Testis (tissue), 3 donors: ENCODE results near the gene SETD3. TPM values are rescaled to one million over a fixed set of nuclear protein-coding genes. Genes with fewer than 3 reads are reported as not detected.

Source experiments
- DNase-seq: peaks from one replicate; pipeline ENCODE4 v3.0.0-alpha.2; 2019
- H3K27ac ChIP-seq, 2 donors: fragments of 200-600 bp; sonication (generic); one replicate each; pipeline ENCODE4 v1.5.1; 2019
- H3K27me3 ChIP-seq: fragments of 200-600 bp; sonication (generic); one replicate; pipeline ENCODE4 v1.5.1; 2019
- H3K36me3 ChIP-seq: fragments of 200-600 bp; sonication (generic); one replicate; pipeline ENCODE4 v1.5.1; 2017; ENCODE audit warnings: low read depth; ENCODE audit errors: missing control alignments
- H3K4me1 ChIP-seq: fragments of 200-600 bp; sonication (generic); one replicate; pipeline ENCODE4 v1.5.1; 2019
- H3K4me3 ChIP-seq, 2 donors: fragments of 200-600 bp; sonication (generic); one replicate each; pipeline ENCODE4 v1.5.1; 2017 to 2019
- H3K9me3 ChIP-seq: fragments of 200-600 bp; sonication (generic); one replicate; pipeline ENCODE4 v1.5.1; 2017
- POLR2A ChIP-seq: fragments of 450-650 bp; IDR thresholded peaks from one replicate; pipeline ENCODE4 v1.6.1; 2017; ENCODE audit warnings: antibody characterized with exemption, mild to moderate bottlenecking, moderate library complexity
- WGBS, 2 donors: methylation state at CpG; one replicate each; pipeline ENCODE4 v1.1.5; 2018; 5-methylcytosine and 5-hydroxymethylcytosine counted together
- intact Hi-C: fragments of 100-400 bp; cut with DNase I; formaldehyde crosslinking; loops from one replicate; pipeline ENCODE4 v1.15.1; 2023; ENCODE audit warnings: low total_unique reads
- polyA plus RNA-seq: library from polyadenylated mRNA; stranded (reverse); fragments of 350-450 nt; fragmentation: Illumina TruSeq; extraction: RNeasy Lipid Tissue Mini Kit (QIAGEN cat#74804); gene quantifications from one replicate; pipeline ENCODE4 v1.2.3, GENCODE V29; 2014; ENCODE audit warnings: low read depth, low replicate concordance; ENCODE audit not compliant: insufficient read depth
- total RNA-seq, 2 donors: library from RNA; depleted of rRNA; stranded (reverse); fragments of >200 nt; gene quantifications; one replicate each; pipeline ENCODE4 v1.2.3, GENCODE V29; 2016
- TF ChIP-seq, protein P1 (sequence below), 3 experiments: fragments of 450-650 bp in 2 of 3; fragments of 200-600 bp in 1 of 3; sonication (generic) in 1 of 3; IDR thresholded peaks; one replicate each; pipeline ENCODE4 v1.5.1; 2016 to 2019; ENCODE audit warnings: antibody characterized with exemption in 3 of 3, mild to moderate bottlenecking in 2 of 3, moderate library complexity in 1 of 3

SETD3 gene
- total and polyA plus RNA-seq, 3 donors from 2014 or later = 135 to 186 (median 160) TPM

DNA sequence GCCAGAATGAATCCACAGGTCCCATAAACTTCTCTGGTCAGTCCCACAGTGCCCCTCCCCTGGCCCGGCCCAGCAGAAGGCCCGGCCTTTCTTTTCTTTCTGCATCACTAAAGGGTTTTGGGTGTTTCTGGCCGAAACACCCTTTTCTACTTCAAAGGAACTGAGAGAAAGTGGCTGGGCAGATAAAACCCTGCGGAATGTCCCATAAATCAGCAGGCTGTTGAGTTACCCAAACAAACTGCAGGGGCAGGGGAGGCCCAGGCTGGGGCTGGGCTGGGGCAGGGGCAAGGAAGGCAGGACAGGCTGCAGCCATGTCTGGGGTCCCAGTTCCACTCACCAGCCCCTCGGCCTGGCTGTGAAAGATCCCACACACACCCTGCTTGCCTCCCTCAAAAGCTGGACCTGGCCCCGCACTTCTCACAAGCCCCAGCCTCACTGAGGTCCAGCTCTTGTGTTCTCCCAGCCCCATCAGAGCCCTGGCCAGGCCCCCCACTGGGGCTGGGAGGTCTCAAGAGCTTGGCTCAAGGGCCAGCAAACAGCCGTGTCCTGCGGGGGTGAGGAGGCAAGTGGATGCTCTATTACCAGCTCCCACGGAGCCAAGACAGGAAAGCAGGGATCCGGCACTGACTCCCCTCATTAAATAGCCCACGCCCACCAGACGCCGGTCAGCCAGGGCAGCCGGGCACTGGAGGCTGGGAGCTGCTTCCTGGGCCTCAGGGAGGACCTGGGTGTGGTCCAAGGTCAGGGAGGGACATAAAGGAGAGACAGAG is 42.5 kb upstream of the SETD3 start:
- Histone ChIP-seq H3K9me3 (no peaks in the 10 kb centered on the region), H3K4me1 (peaks cover 22% of the 10 kb centered on the region), H3K27me3 (no peaks in the 10 kb centered on the region), H3K36me3 (no peaks in the 10 kb centered on the region), H3K27ac (no peak overlapping the region), H3K4me3 (no peak overlapping the region)
- intact Hi-C loops = no loop called here
- no peak for DNase-seq
- WGBS, 2 donors = 65 to 67% methylated on average over 9 to 14 of the region's 14 CpGs
- TF ChIP-seq, protein P1, sequence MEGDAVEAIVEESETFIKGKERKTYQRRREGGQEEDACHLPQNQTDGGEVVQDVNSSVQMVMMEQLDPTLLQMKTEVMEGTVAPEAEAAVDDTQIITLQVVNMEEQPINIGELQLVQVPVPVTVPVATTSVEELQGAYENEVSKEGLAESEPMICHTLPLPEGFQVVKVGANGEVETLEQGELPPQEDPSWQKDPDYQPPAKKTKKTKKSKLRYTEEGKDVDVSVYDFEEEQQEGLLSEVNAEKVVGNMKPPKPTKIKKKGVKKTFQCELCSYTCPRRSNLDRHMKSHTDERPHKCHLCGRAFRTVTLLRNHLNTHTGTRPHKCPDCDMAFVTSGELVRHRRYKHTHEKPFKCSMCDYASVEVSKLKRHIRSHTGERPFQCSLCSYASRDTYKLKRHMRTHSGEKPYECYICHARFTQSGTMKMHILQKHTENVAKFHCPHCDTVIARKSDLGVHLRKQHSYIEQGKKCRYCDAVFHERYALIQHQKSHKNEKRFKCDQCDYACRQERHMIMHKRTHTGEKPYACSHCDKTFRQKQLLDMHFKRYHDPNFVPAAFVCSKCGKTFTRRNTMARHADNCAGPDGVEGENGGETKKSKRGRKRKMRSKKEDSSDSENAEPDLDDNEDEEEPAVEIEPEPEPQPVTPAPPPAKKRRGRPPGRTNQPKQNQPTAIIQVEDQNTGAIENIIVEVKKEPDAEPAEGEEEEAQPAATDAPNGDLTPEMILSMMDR (IDR thresholded peaks at IDR 0.05) = no peak
- TF ChIP-seq POLR2A = no peak

DNA sequence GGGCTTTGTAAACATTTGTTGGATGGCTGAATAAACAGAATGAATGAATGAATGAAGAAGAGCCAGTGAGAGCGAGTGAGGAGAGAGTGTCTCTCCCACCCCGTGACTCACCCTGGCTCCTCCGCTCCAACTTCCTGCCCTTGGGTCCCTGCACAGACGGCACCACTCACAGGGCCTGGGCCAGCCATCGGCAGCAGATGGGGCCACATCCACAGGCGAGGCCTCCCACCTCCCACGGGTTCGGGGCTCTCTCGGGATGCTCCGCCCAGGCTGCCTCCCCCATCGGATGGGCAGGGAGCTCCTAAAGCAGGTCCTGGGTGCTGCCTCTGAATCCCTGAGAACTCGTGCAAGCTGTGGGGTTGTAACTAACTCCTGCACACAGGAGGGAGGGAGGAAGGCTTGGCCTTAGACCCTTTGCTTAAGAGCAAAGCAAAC is 41.8 kb upstream of the SETD3 start:
- Histone ChIP-seq H3K27me3 (no peaks in the 10 kb centered on the region), H3K36me3 (no peaks in the 10 kb centered on the region), H3K27ac (no peak overlapping the region), H3K9me3 (no peaks in the 10 kb centered on the region), H3K4me1 (peaks cover 22% of the 10 kb centered on the region), H3K4me3 (no peak overlapping the region)
- no peak for DNase-seq
- intact Hi-C loops = no loop called here
- WGBS, 2 donors = 53 to 62% methylated on average over 7 to 12 of the region's 12 CpGs
- TF ChIP-seq, protein P1 (IDR thresholded peaks at IDR 0.05) = no peak
- TF ChIP-seq POLR2A = no peak

DNA sequence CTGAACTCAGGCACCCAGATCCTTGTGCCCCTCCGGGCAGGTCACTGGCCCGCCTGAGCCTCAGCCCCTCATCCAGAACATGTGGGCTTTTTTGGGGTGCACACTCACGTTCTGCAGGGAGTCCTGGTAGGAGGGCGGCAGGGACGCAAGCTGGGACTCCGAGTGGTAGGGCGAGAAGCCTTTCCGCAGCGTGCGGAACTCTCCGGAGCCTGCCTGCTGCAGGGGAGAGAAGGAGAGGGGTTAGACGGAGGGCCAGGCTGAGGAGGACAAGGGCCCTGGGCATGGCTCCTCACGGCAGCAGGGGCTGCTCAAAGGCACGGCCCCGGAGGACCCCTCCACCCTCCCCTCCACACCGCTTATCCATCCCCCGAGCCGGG is 41.4 kb upstream of the SETD3 start:
- no peak overlapping the region for H3K27ac ChIP-seq
- H3K27me3 ChIP-seq = no peaks in the 10 kb centered on the region
- WGBS, 2 donors = 86 to 88% methylated on average over 17 to 18 of the region's 18 CpGs
- H3K4me1 ChIP-seq = peaks cover 22% of the 10 kb centered on the region
- H3K36me3 ChIP-seq = no peaks in the 10 kb centered on the region
- DNase-seq = no peak
- H3K9me3 ChIP-seq = no peaks in the 10 kb centered on the region
- intact Hi-C loops = no loop called here
- no peak overlapping the region for H3K4me3 ChIP-seq
- TF ChIP-seq, protein P1 (IDR thresholded peaks at IDR 0.05) = no peak
- no peak for TF ChIP-seq POLR2A

DNA sequence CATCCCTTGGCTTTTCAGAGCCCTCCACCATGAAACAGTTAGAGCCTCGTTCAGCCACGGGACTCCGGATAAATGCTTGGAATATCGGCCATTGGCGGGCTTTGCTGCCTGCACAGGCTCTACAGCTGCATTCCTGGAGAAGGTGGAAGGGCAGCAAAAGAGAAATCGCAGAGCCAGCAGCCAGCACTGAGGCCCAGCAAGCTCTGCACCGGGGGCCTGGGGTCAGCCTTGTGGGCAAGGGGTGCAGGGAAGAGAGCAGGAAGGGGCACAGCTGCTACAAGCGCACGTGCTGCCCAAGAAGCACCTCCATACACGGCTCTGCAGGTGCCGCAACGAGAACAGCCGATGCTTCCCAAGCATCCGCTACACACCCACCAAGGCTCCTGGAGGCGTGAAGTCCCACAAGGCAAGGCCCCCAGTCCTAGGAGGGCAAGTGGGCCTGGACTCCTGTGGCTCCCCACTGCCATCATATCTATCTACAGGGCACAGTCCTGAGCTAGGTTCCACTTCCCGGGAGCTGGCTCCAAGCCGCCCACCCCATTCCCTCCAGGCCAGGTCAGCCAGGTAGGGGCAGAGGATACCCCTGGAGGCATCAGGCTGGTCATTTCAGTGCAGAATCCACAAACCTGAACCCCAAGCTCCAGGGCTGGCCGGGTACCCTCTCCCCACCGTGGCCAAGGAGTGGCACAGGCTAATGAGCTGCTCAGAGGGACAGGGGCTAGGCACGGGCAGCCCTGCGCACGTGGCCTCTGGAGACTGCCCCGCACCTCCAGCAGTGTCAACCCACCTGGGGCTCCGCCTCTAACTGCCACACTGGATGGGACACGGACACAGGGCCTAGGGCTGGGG is 40.7 kb upstream of the SETD3 start:
- DNase-seq = no peak
- no peaks in the 10 kb centered on the region for H3K9me3 ChIP-seq
- TF ChIP-seq POLR2A = no peak
- TF ChIP-seq, protein P1 (IDR thresholded peaks at IDR 0.05) = no peak
- H3K4me1 ChIP-seq = peaks cover 22% of the 10 kb centered on the region
- intact Hi-C loops = no loop called here
- H3K4me3 ChIP-seq = no peak overlapping the region
- no peaks in the 10 kb centered on the region for H3K27me3 ChIP-seq
- whole genome bisulfite sequencing, 2 donors = 94% methylated on average over 16 to 21 of the region's 25 CpGs
- H3K36me3 ChIP-seq = no peaks in the 10 kb centered on the region
- H3K27ac ChIP-seq = no peak overlapping the region
